GM13977 (cell line): ENCODE measurements around the gene APRT.

Experiments used
- DNase-seq: peaks from one replicate; pipeline ENCODE4 v3.0.0; 2012; ENCODE audit warnings: low spot score
- CTCF ChIP-seq: IDR thresholded peaks from 2 replicates; pipeline ENCODE4 v1.5.1; 2012; ENCODE audit warnings: mild to moderate bottlenecking, control low read depth; ENCODE audit not compliant: insufficient read depth; ENCODE audit errors: extremely low read depth, missing control alignments
- in situ Hi-C: fragments of 300-500 bp; cut with MboI; formaldehyde crosslinking; loops from one replicate; pipeline ENCODE4 v1.12.0; 2022; ENCODE audit warnings: low sequenced_read_pairs, low pct_unique_long_range_greater_than_20kb, mixed read lengths, inconsistent platforms; ENCODE audit not compliant: unreplicated experiment

The APRT gene

GRCh38 chr16:88798772-88799455, 12.8 kb downstream of the APRT start:
- no peak for DNase-seq
- TF ChIP-seq CTCF = no peak
- in situ Hi-C loops = no loop called here

DNA sequence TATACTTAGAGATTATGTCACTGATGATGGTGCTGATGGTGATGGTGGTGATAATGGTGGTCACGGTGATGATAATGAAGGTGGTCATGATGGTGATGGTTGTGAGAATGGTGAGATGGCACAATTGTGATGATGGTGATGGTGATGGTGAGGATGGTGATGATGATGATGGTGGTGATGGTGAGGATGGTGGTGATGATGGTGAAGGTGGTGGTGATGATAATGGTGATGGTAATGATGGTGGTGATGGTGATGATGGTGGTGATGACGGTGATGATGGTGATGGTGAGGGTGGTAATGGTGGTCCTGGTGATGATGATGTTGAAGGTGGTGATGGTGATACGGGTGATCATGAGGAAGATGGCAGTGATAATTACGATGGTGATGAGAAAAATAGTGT, 13.7 kb downstream of the APRT start:
- no peak for TF ChIP-seq CTCF
- no peak for DNase-seq
- in situ Hi-C loops = no loop called here

DNA sequence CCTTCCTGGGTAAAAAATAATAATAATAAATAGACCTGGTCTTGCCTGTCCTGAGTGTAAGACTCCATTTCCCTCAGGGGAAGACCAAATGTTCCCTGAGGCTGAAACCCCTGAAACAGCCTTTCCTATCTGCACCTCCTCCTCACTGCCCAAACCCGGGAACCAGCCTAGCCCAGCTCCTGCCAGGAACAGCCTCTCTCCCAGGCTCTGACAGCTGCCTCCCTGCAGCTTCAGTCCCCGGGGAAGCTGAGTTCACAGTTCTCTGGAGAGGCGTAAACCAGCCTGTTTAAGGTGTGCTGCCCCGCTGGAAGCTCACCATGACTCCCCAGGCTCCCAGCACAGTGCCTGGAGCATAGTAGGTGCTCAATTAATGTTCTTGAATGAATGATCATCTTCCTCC, 15.4 kb downstream of the APRT start:
- in situ Hi-C loops = no loop called here
- TF ChIP-seq CTCF = no peak

DNA sequence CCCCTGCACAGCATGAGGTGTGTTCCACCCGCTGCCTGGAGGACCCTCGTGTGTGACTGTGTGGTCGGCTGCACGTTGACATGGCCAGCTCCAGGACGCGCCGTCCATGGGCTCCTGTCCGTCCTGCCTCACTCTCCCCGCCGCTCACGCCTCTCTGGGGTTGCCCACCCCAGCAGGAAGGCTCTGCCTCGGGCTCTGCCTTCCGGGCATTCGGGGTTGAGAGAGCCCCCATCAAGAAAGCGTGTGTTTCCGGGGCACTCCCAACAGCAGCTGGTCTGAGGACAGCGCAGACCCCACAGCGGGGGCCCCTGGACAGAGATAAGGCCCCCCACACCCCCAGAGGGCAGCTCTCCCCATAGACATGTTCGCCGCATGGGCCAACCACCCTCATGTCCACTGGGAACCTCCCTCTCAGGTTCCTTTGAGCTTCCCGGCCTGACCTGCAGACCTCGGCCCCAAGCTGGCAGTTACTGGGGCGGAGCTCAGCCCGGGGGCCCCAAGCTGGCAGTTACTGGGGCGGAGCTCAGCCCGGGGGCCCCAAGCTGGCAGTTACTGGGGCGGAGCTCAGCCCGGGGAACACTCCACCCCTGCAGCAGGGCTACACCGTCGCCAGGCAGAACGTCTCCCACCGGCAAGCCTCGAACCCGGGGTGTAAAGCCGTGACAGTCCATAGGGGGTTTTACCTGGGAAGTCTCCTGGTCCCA, 18.3 kb downstream of the APRT start:
- TF ChIP-seq CTCF = no peak
- no peak for DNase-seq
- in situ Hi-C loops = no loop called here

More for the DNA sequence above, 15.4 kb downstream of the APRT start:
- DNase-seq = no peak

DNA sequence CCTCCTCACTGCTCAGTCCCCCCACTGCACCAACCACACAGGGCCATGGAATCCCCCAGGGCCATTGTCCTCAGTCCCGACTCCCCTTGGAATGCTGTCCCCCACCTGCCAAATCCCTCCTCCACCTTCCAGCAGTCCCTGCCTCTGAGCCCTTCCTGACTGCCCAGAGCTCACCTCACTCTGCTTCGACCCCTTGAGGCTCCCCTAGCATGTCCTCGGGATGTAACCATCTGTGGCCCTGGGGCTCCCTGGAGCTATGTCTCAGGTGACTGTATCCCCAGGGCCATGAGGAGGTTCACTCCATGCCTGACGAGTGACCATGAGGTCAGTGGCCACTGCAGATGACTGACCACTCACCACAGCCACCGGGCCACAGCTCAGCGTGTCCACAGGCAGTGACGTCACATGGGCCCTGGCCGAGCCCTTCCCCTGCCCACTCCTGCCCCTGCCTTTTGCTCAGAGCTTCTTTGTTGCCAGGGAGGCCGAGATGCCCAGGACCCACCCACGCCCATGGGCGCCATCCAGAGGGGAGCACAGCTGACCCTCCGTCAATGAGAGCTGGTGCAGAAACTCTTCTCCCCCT, 19.0 kb downstream of the APRT start:
- TF ChIP-seq CTCF = no peak
- in situ Hi-C loops = no loop called here
- DNase-seq = no peak

GRCh38 chr16:88792078-88792550, 19.6 kb downstream of the APRT start:
- DNase-seq = no peak
- TF ChIP-seq CTCF = no peak
- in situ Hi-C loops = no loop called here
